NCI-H187 (cell line): ENCODE measurements around the gene MACROD2.

ENCODE experiments used
- DNase-seq, 2 experiments: peaks; one replicate each; lab custom pipeline; 2025; lab: John Stamatoyannopoulos, UW

MACROD2 gene

DNA sequence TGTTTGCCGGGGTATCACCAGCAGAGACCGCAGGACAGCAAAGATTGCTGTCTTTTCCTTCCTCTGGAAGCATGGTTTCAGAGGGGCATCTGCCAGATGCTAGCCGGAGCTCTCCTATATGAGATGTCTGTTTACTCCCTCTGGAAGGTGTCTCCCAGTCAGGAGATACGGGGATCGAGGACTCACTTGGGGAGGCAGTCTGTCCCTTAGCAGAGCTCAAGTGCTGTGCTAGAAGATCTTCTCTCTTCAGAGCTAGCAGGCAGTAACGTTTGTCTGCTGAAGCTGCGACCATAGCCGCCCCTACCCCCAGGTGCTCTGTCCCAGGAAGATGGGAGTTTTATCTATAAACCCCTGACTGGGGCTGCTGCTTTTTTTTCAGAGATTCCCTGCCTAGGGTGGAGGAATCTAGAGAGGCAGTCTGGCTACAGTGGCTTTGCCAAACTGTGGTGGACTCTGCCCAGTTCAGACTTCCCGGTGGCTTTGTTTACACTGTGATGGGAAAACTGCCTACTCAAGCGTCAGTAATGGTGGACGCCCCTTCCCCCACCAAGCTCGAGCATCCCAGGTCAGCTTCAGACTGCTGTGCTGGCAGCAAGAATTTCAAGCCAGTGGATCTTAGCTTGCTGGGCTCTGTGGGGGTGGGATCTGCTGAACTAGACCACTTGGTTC, 475.0 kb downstream of the MACROD2 start:
- DNase-seq: no peak

GRCh38 chr20:14470977-14471661, 475.8 kb downstream of the MACROD2 start:
- DNase-seq: no peak

GRCh38 chr20:14477125-14477524, 481.8 kb downstream of the MACROD2 start:
- DNase-seq: no peak

- DNase-seq: no peak
Measured at GRCh38 chr20:14478126-14478525, 482.8 kb downstream of the MACROD2 start.

- DNase-seq: no peak
Measured at GRCh38 chr20:14481863-14482262, 486.5 kb downstream of the MACROD2 start.

- no peak for DNase-seq
Measured at GRCh38 chr20:14488212-14488611, 492.9 kb downstream of the MACROD2 start.

GRCh38 chr20:14488756-14489479, 493.6 kb downstream of the MACROD2 start:
- no peak for DNase-seq

- no peak for DNase-seq
Measured at GRCh38 chr20:14489544-14489943, 494.2 kb downstream of the MACROD2 start.

DNA sequence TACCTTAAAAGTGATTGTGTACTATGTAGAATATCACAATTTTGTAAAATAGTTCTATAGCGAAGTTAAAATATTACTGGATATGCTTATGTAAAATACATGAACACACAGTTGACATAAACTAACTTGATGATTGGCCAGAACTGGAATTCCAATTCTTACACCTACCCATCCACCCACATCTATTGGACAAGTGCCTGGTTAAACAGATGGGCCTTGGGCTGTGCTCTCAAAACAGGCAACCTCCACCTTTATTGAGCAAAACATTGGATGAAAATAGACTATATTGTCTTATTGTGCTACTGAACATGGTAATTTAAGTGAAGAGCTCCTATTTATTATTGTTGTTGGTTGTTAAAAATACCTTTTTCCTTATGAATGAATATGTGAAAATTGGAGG, 496.1 kb downstream of the MACROD2 start:
- no peak for DNase-seq

GRCh38 chr20:14493408-14493807, 498.1 kb downstream of the MACROD2 start:
- DNase-seq: no peak

DNA sequence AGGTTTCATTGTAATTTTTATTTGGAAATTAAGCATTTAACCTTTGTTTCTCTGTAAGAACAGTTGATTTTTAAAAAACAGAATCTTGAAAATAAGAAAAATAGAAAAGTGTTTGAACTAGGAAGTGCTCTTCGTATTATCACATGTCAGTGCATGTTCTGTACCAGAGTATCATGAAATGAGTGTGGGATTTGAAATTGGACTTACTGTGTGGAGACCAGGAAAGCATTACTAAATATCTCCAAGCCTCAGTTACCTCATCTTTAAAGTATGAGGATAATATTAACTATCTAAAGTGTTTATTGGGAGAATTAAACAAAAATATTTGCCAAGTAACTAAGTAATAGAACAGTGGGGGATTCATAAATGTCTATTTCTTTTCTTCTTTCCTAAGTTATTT, 499.0 kb downstream of the MACROD2 start:
- no peak for DNase-seq

DNA sequence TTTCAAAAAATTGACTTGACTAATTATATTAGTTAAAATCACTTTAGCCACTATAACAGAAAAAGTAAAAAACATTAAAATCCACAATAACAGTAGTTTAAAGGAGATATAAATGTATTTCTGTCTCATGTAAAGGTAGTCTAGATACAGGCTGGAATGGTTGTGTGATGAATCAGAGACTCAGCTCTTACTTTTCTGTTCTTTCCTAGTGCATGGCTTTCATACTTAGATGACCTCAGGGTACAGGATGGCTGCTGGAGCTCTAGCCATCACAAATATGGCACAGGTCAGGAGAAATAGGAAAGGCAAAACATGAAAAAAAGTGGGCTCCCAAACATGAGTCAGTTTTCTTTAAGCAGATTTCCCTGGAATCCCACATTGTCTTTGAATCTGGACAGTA, 499.8 kb downstream of the MACROD2 start:
- DNase-seq: no peak

DNA sequence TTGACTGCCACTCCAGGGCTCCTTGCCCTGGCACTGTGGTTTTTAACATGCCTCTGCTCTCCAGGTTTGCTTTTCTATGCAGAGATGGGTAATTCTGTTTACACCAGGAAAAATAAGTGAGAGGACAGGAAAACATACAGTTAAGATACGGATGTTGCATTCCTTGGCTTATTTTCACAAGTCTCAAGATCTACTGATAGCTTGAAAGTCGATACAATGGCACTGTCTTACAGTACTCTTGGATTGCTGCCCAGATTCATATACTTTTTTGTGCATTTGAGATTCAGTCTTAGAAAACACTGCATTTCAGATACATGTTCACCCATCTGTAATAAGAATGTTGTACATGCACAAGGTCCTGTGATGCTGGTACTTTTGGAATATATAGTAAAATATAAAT, 501.7 kb downstream of the MACROD2 start:
- DNase-seq: no peak

GRCh38 chr20:14498772-14499171, 503.5 kb downstream of the MACROD2 start:
- DNase-seq: no peak

- DNase-seq: no peak
Measured at GRCh38 chr20:14505476-14505875, 510.2 kb downstream of the MACROD2 start.

GRCh38 chr20:14507711-14508110, 512.4 kb downstream of the MACROD2 start:
- DNase-seq: no peak

GRCh38 chr20:14510341-14510740, 515.0 kb downstream of the MACROD2 start:
- DNase-seq: no peak

DNA sequence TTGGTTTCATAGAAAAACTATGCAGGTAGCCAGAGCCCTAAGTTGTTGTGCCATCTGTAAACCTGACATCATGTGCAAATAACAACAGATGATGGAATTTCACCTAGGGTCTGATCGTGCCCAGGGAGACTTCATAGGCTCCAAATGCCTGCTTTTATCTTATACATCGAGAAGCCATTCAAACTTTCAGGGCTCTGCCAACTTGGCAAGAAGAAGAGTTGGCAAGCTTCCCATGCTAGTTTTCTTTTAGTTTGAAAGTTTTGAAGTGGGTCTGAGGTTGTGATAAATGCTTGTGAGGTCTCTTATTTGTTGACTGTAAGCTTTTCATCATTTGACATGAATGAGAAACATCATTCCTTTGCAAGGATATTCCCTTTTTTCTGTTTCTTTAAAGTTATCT, 517.5 kb downstream of the MACROD2 start:
- DNase-seq: no peak

GRCh38 chr20:14518648-14519047, 523.3 kb downstream of the MACROD2 start:
- no peak for DNase-seq

DNA sequence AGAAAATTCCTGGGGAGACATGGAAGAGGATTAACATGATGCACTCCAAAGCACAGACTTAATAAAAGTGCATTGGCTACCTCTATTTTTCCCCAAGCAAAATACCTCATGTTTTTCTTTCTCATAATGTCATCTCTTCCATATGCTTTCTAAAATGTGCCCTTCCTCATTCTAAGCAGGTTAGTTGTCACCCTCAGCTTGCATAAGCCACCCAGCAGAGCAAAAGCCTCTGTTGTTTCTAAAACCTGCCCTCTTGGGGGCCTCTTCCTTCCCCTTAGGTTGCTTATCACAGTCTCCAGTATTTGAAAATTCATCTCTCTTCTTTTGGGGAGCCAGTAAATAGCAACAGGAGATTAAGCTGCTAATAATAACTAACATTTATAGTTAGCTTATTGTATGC, 525.7 kb downstream of the MACROD2 start:
- DNase-seq: no peak

- no peak for DNase-seq
Measured at GRCh38 chr20:14521436-14521835, 526.1 kb downstream of the MACROD2 start.

GRCh38 chr20:14522595-14522994, 527.3 kb downstream of the MACROD2 start:
- no peak for DNase-seq

GRCh38 chr20:14523090-14523489, 527.8 kb downstream of the MACROD2 start:
- DNase-seq: no peak
